ENCODE measurements around the gene C14orf119.

C14orf119 gene

GRCh38 chr14:23123419-23123818 lies 28.1 kb downstream of the C14orf119 start:
- in situ Hi-C loops (cut with MboI; ENCODE audit: low sequenced_read_pairs): loop anchor here (5.0 kb wide), 1 partner anchor 64 kb away; no protein-coding TSS in a partner anchor

DNA sequence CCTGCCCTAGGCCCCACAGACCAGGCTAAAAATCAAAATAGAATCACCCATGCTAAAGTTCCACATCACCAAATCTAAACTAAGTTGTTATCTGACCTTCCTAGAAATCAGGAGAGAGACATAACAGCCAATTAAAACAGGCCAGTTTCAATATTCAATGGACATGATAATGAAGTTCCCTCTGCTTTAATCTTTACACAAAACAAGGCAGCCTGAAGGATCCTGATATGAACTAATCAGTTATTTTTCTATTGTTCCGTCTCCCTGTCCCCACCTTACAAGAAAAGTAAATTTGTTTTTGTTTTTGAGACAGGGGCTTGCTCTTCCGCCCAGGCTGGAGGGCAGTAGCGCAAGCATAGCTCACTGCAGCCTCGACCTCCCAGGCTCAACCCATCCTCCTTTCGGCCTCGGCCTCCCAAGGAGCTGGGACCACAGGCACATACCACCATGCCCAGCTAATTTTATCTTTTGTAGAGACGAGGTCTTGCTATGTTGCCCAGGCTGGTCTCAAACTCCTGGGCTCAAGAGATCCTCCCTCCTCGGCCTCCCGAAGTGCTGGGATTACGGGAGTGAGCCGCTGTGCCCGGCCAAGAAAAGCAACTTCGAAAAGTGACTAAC lies 29.1 kb downstream of the C14orf119 start:
- in situ Hi-C loops (cut with MboI; ENCODE audit: low sequenced_read_pairs): loop anchor here (5.0 kb wide), 1 partner anchor 63 kb away; no protein-coding TSS in a partner anchor

DNA sequence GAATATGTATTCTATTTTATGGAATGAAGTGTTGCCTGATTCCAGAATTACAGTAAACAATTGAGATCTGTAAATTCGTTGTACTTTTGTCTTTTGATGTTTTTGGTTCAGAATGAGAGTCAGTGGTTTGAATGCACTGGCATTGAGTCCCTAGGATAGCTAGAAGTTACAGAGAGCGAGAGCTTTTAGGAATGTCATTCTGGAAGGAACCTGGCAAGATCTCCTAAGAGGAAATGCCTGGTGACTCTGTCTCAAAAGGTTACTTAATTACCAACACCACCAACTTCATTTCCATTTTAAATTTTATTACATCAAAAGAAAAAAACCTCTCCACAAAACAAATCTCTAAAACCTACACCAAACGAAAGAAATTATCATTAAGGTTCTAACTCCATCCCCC lies 29.7 kb downstream of the C14orf119 start:
- in situ Hi-C loops (cut with MboI; ENCODE audit: low sequenced_read_pairs): no loop called here

DNA sequence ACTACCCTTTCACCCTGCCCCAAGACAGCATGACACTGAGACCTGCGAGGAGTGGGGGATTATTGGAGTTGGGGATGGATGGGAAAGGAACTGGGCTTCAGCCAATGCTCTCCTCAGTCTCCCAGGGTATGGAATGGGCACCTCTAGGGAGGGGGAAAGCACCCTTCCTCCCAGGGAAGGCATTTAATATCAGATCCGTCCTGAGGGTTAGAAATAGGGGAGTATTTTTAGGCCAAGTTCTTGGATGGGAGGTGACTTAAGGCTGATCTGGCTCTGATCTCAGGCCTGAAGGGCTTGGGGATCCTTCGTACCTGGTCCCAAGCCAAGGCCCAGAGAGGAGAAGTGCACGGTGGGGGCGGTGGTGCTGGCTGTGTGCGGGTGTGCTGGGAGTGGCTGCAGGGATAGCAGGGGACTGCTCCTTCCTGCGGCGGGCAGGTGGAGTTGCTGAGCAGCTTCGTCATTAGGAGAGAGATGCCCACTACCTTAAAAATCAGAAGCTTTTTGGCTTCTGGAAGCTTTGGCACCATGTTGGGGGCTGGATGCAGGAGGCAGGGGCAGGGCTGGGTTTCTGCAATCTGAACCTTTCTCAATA lies 30.7 kb downstream of the C14orf119 start:
- in situ Hi-C loops (cut with MboI; ENCODE audit: low sequenced_read_pairs): no loop called here

DNA sequence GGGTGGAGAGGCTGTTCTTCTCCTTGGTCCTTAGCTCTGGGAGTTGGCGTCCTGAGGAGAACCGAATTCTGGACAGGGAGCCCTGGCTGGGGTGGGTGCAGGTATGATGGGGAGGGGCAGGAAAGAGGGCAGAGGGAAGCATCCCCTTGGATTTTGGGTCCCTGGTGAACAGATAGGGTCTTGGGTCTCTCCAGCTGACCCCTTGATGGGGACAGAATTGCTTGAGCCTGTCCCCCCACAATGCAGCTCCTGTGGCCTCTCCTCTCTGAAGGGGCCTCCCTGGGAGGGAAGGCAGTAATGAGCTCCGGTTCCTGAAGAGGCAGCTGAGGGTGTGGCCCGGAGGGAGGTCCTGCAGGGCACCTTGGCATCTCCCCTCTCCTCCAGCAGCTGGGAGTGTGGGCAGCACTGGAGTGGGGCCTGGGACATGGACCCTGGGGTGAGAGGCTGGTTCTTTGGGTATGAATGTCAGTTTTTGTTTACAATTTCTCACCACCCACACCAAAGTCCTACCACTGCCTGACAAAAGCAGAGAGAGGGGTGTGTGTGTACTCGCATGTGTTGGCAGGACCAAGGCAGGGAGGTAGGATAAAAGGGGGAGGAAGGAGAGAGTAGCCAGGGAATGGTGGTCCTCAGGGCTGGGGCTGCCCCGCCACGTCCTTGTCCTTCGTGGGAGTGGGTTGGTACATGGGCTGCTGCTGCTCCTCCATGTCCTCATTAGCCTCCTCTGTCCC lies 31.4 kb downstream of the C14orf119 start:
- in situ Hi-C loops (cut with MboI; ENCODE audit: low sequenced_read_pairs): no loop called here

DNA sequence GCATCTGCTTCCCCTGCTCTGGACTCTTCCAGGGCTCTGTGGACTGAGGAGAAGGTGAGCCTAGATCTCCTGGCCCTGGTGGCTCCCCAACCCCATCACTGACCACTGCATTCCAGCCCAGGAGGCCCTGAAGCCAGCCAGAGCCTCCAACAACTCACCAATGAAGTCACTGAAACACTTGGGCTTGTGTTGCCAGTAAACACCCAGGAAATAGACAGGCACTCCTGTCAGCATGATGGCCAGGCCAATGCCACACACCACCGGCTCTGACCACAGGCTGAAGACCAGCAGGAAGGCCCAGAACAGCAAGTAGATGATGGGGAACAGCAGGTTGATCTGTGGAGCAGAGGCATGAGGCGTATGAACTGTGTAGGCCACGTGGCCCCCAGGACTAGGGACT lies 32.6 kb downstream of the C14orf119 start:
- in situ Hi-C loops (cut with MboI; ENCODE audit: low sequenced_read_pairs): no loop called here

DNA sequence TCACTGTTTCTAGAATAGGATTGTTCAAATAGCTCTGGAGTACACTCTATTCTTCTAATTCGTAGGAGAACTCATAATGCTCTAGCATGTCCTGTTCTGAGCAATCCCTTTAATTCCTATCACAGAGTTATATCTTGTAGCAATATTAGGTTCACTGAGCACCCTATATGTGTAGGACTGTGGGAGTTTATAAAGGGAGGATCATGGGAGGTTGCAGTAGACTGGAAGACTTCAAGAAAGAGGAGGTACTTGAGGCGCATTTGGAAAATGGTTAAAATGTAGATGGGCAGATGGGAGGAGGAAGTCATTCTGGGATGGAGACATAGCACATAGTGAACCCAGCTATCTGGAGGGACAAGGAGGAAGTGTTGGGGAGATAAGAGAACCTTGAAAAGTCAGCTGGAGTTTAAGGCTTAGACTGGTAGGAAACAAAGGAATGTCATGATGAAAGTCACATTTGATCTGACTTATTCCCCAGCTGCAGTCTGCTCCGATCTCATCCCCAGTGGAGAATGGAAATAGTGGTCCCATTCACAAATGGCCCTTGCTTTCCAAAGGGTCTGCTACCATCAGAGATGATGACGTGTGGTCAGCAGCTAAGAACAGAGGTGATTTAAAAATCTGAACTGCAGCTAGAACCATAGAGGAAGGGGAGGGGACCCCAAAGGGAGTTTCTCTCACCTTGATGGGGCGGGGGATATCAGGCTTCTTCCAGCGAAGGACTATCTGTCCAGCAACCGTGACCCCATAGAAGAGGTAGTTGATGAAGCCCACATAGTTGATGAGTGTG lies 33.9 kb downstream of the C14orf119 start:
- in situ Hi-C loops (cut with MboI; ENCODE audit: low sequenced_read_pairs): no loop called here

DNA sequence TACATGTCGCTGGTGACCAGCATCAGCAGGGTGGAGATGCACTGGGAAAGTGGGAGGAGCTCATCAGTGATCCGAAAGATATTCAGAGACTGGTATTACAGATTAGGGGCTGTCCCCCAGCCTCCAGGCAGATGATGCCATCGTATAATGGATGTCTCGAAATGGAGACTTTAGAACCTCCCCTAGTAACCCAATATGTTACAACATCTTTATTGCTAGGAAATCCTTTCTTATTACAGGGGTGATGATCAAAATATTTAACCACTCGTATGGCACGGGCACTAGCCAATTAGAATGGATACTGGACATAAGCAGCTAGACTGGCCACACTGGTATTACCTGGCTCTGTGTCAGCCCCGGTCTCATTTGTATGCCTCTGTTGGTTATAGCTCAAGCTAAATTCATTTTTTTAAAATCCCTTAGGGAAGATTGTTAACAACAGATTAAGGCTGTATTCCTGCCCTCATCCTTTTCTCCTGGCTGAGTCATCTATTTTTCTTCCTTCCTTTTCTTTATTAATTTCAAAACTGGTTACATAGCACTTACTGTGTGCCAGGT lies 34.5 kb downstream of the C14orf119 start:
- in situ Hi-C loops (cut with MboI; ENCODE audit: low sequenced_read_pairs): no loop called here

- in situ Hi-C loops (cut with MboI; ENCODE audit: low sequenced_read_pairs): no loop called here
Measured at GRCh38 chr14:23130871-23131270, 35.6 kb downstream of the C14orf119 start.

GRCh38 chr14:23131482-23131881 lies 36.2 kb downstream of the C14orf119 start:
- in situ Hi-C loops (cut with MboI; ENCODE audit: low sequenced_read_pairs): no loop called here

DNA sequence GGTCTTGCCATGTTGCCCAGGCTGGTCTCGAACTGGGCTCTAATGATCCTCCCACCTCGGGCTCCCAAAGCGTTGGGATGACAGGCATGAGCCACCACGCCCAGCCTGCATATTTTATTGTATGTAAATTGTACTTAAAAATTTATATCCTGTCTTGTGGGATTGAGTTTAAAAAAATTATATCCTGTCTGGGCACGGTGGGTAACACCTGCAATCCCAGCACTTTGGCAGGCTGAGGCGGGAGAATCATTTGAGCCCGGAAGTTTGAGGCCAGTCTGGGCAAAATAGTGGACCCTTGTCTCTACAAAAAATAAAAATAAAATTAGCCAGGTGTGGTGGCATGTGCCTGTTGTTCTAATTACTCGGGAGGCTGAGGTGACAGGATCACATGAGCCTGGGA lies 37.7 kb downstream of the C14orf119 start:
- in situ Hi-C loops (cut with MboI; ENCODE audit: low sequenced_read_pairs): no loop called here

GRCh38 chr14:23136566-23137133 lies 41.3 kb downstream of the C14orf119 start:
- in situ Hi-C loops (cut with MboI; ENCODE audit: low sequenced_read_pairs): no loop called here

DNA sequence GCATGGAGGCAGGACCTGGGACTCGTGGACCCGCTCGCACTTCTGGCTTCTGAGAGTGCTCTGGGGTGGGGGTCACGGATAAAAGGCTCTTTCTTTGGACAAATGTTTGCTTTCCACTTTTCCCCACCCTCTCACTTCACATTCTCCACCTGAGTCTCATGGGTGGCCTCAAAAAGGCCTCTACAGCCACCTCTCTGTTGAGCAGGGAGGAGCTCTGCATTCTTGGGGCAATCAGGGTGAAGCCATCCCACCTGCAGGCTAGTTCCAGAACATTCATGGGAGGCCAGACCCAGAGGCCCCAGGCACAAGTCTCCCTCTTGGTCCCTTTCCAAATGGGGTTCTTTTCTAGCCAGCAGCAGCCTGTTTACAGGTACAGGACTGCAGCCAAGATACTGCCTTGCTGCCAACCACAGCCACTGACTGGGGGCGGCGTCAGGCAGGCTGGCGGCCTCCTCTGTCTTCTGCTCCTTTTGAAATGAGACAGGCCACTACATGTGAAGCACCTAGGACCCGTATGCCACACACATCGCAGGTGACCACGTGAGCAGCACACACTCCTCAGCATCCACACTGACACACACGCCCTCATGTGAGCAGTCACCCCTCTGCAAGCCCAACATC lies 42.0 kb downstream of the C14orf119 start:
- in situ Hi-C loops (cut with MboI; ENCODE audit: low sequenced_read_pairs): no loop called here

DNA sequence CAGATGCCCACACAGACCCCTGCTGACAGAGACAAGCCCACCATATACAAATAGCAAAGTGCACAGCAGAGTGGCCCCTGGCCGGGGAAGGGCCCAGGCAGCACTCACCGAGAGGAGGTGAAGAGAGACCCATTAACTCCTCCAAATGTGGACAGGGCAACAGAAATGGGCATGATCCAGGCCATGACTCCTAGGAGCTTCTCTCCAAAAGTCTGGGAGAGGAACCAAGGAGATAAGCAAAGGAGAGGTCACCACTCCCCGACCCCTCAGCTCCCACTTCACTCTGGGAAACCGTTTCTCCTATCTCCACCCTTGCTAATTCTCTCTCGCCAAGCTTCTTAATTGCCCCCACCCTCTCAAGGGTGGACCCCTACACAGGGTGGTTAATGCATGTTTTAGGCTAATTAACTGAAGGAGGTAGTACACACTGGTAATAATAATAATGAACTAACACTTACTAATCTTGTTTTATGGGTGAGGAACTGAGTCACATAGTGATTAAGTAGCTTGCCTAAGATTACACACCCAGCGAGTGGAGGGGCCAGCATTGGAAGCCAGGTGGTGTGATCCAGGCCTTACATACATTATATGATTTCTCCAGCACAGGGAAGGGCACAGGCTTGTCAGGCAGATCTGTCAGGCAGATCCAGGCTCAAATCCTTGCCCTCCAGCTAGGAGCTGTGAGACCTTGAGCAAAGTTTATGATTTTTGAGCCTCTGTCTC lies 42.7 kb downstream of the C14orf119 start:
- in situ Hi-C loops (cut with MboI; ENCODE audit: low sequenced_read_pairs): no loop called here

- in situ Hi-C loops (cut with MboI; ENCODE audit: low sequenced_read_pairs): no loop called here
Measured at GRCh38 chr14:23139874-23140273, 44.6 kb downstream of the C14orf119 start.

DNA sequence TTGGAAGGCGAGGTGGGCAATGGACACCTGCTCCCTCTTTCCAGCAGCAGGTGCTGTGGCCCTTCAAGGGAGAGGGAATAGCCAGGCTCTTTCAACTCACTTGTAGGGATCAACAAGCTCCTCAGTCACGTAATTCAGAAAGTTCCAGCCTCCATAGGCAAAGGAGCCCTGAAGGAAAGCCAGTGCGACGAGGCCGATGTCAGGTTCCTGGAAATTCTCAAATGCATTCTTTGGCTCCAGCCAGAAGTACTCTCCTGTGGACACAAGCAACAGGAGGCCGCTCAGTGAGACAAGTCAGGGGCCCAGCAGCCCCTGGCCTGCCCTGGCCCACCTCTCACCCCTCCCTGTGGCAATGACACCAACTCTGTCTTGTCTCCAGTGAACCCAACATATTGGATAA lies 45.1 kb downstream of the C14orf119 start:
- in situ Hi-C loops (cut with MboI; ENCODE audit: low sequenced_read_pairs): no loop called here

DNA sequence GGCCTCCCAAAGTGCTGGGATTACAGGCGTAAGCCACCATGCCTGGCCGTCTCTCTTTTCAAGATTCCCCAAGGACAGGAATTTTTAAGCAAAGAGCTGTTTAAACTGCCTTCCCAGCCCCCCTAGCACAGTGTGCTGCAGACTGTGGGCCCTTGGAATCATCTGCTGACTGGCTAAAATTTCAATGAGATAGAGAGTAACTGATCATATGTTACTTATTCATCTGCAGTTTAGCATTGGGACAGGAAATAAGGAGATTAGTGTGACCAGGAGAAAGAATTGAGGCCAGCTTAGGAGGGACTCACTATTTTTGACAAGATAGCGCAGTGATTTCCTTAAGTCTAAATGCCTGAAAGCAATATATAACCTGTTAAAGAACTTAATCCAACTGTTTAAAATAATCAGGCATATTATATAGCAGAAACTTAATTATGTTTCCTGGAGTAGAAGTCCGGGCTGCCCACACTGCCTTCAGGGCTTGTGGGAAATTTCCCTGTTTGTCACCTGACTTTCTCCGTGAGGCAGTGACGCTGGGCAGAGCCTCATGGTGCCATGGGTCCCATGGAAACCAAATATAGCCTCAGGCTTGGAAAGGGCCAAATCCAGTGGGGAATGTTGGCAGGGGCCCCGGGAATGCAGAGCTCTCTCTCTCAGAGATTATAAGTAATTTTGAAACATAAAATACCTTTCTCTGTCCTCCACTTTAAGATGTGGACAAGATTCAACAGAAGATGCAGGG lies 46.6 kb downstream of the C14orf119 start:
- in situ Hi-C loops (cut with MboI; ENCODE audit: low sequenced_read_pairs): no loop called here

- in situ Hi-C loops (cut with MboI; ENCODE audit: low sequenced_read_pairs): no loop called here
Measured at GRCh38 chr14:23142826-23143225, 47.5 kb downstream of the C14orf119 start.

GRCh38 chr14:23143911-23144310 lies 48.6 kb downstream of the C14orf119 start:
- in situ Hi-C loops (cut with MboI; ENCODE audit: low sequenced_read_pairs): no loop called here
